ENCODE measurements around the gene EPHA3. TPM values are rescaled to one million over a fixed set of nuclear protein-coding genes. Genes with fewer than 3 reads are reported as not detected.

EPHA3 gene
- total and polyA plus RNA-seq, 10 of the 15 experiments (the other 5 are each of a cell fraction or from before 2014, with no cell fraction given): 0.03 to 39.0 (median 0.07) TPM; not detected in 4

DNA sequence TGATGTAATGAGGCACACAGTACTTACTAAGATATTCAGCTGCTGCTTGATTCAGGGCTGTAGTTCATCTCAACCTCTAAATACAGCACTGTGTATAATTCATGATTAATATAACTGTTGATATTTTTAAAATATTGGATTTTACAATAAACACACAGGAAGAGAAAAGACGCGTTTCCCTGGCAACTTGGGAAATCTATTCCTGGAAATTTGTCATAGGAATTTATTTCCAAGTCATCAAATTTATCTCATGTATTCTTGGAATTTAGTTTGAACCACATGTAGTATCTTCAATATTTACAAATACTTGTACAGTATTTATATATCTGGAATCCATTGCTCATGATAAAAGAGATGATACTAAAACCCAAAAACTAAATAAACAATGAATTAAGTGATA lies 30.6 kb downstream of the EPHA3 start:
- CTCF ChIA-PET: no interaction called here
- H2AFZ ChIP-seq (ENCODE audit: control insufficient read depth, low read depth, low read length): no peak overlapping the region
- POLR2A ChIA-PET: no interaction called here
- H3K27me3 ChIP-seq (replicated peaks in 1 of 2; ENCODE audit: control insufficient read depth in 2 of 2, insufficient read depth in 2 of 2, low read length in 1 of 2): no peaks in the 10 kb centered on the region
- no peaks in the 10 kb centered on the region for H3K4me1 ChIP-seq (ENCODE audit: control insufficient read depth, insufficient read depth, low read length)
- RAD21 ChIA-PET (ENCODE audit: unreplicated experiment): no interaction called here
- H4K20me1 ChIP-seq (ENCODE audit: control insufficient read depth, insufficient read depth): no peaks in the 10 kb centered on the region
- TF ChIP-seq CHD2 (IDR thresholded peaks at IDR 0.05; ENCODE audit: borderline replicate concordance, low read depth, low read length): no peak
- FAIRE-seq (no peak), ATAC-seq (no peak), DNase-seq (ENCODE audit: low read depth, low spot score) (no peak)
- BruUV-seq (replicated peaks): no TSS peak
- in situ Hi-C loops (cut with MboI) (no loop called here), intact Hi-C loops (cut with micrococcal nuclease; ENCODE audit: unreplicated experiment) (no loop called here)
- no peaks in the 10 kb centered on the region for H3K79me2 ChIP-seq (ENCODE audit: control insufficient read depth, insufficient read depth, low read length)
- no peak overlapping the region for H3K27ac ChIP-seq (ENCODE audit: control insufficient read depth, insufficient read depth)
- SMC1A ChIA-PET (ENCODE audit: uncharacterized antibody, unreplicated experiment): no interaction called here
- H3K36me3 ChIP-seq (ENCODE audit: control insufficient read depth in 2 of 2, insufficient read depth in 2 of 2, low read length in 1 of 2): no peaks in the 10 kb centered on the region
- 17% methylated on average over 2 of the region's 2 CpGs for WGBS (ENCODE audit: insufficient coverage, insufficient replicate concordance, low lambda C conversion rate, missing lambda C conversion rate)
- H3K4me2 ChIP-seq (ENCODE audit: control insufficient read depth, insufficient read depth): no peak overlapping the region
- H3K9ac ChIP-seq (ENCODE audit: control insufficient read depth, insufficient read depth, low read length): no peak overlapping the region
- no peaks in the 10 kb centered on the region for H3K9me3 ChIP-seq (replicated peaks; ENCODE audit: control insufficient read depth, insufficient read depth, low read length)
- no peak overlapping the region for H3K4me3 ChIP-seq

DNA sequence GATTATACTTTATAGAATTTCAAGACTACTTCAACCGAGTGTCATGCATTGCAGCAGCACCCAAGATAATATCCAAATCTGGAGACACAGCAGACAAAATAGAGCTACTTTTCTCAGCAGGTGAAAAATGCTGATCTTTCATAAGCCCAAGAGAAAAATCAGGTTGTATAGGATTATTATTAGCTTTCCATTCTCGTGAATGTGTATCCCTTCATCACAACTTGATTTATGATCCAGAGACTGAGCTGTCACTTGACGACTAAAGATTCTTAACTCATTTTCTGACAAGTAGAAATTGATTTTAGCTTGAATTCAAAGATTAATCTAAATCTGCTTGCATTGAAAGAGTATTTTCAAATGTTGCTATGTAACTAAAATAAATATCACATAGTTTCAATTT lies 32.4 kb downstream of the EPHA3 start:
- no peaks in the 10 kb centered on the region for H3K9me3 ChIP-seq (replicated peaks; ENCODE audit: control insufficient read depth, insufficient read depth, low read length)
- no TSS peak for BruUV-seq (replicated peaks)
- ChIA-PET CTCF (interaction anchor here (1.1 kb wide), 1 partner anchor 11 kb away, joined by 3 read pairs; no protein-coding TSS in a partner anchor), SMC1A (ENCODE audit: uncharacterized antibody, unreplicated experiment) (interaction anchor here (1.1 kb wide), 1 partner anchor 225 kb away, joined by 4 read pairs; no protein-coding TSS in a partner anchor), POLR2A (no interaction called here), RAD21 (ENCODE audit: unreplicated experiment) (no interaction called here)
- no peak overlapping the region for H2AFZ ChIP-seq (ENCODE audit: control insufficient read depth, low read depth, low read length)
- H3K4me3 ChIP-seq: no peak overlapping the region
- no peaks in the 10 kb centered on the region for H3K27me3 ChIP-seq (replicated peaks in 1 of 2; ENCODE audit: control insufficient read depth in 2 of 2, insufficient read depth in 2 of 2, low read length in 1 of 2)
- 13% methylated on average over 3 of the region's 3 CpGs for WGBS (ENCODE audit: insufficient coverage, insufficient replicate concordance, low lambda C conversion rate, missing lambda C conversion rate)
- no peaks in the 10 kb centered on the region for H3K4me1 ChIP-seq (ENCODE audit: control insufficient read depth, insufficient read depth, low read length)
- in situ Hi-C loops (cut with MboI) (no loop called here), intact Hi-C loops (cut with micrococcal nuclease; ENCODE audit: unreplicated experiment) (no loop called here)
- FAIRE-seq (no peak), DNase-seq (ENCODE audit: low read depth, low spot score) (no peak), ATAC-seq (no peak)
- no peaks in the 10 kb centered on the region for H4K20me1 ChIP-seq (ENCODE audit: control insufficient read depth, insufficient read depth)
- H3K27ac ChIP-seq (ENCODE audit: control insufficient read depth, insufficient read depth): no peak overlapping the region
- no peak overlapping the region for H3K9ac ChIP-seq (ENCODE audit: control insufficient read depth, insufficient read depth, low read length)
- H3K79me2 ChIP-seq (ENCODE audit: control insufficient read depth, insufficient read depth, low read length): no peaks in the 10 kb centered on the region
- no peaks in the 10 kb centered on the region for H3K36me3 ChIP-seq (ENCODE audit: control insufficient read depth in 2 of 2, insufficient read depth in 2 of 2, low read length in 1 of 2)
- H3K4me2 ChIP-seq (ENCODE audit: control insufficient read depth, insufficient read depth): no peak overlapping the region
- TF ChIP-seq KLF5 (IDR thresholded peaks at IDR 0.05; ENCODE audit: partially characterized antibody): no peak
- TF ChIP-seq, protein P1, sequence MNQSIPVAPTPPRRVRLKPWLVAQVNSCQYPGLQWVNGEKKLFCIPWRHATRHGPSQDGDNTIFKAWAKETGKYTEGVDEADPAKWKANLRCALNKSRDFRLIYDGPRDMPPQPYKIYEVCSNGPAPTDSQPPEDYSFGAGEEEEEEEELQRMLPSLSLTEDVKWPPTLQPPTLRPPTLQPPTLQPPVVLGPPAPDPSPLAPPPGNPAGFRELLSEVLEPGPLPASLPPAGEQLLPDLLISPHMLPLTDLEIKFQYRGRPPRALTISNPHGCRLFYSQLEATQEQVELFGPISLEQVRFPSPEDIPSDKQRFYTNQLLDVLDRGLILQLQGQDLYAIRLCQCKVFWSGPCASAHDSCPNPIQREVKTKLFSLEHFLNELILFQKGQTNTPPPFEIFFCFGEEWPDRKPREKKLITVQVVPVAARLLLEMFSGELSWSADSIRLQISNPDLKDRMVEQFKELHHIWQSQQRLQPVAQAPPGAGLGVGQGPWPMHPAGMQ (IDR thresholded peaks at IDR 0.05; ENCODE audit: borderline replicate concordance): no peak
- TF ChIP-seq POU2F2 (IDR thresholded peaks at IDR 0.05; ENCODE audit: borderline replicate concordance, low read depth, low read length): no peak
- no peak for TF ChIP-seq EZH2 (IDR thresholded peaks at IDR 0.05; ENCODE audit: borderline replicate concordance, control insufficient read depth, low read depth, low read length)
- TF ChIP-seq HDGF (IDR thresholded peaks at IDR 0.05): no peak
- TF ChIP-seq NR2C1 (IDR thresholded peaks at IDR 0.05): no peak
- no peak for TF ChIP-seq RCOR1 (conservative IDR thresholded peaks at IDR 0.05; ENCODE audit: low read depth, low read length)
- TF ChIP-seq, protein P2, sequence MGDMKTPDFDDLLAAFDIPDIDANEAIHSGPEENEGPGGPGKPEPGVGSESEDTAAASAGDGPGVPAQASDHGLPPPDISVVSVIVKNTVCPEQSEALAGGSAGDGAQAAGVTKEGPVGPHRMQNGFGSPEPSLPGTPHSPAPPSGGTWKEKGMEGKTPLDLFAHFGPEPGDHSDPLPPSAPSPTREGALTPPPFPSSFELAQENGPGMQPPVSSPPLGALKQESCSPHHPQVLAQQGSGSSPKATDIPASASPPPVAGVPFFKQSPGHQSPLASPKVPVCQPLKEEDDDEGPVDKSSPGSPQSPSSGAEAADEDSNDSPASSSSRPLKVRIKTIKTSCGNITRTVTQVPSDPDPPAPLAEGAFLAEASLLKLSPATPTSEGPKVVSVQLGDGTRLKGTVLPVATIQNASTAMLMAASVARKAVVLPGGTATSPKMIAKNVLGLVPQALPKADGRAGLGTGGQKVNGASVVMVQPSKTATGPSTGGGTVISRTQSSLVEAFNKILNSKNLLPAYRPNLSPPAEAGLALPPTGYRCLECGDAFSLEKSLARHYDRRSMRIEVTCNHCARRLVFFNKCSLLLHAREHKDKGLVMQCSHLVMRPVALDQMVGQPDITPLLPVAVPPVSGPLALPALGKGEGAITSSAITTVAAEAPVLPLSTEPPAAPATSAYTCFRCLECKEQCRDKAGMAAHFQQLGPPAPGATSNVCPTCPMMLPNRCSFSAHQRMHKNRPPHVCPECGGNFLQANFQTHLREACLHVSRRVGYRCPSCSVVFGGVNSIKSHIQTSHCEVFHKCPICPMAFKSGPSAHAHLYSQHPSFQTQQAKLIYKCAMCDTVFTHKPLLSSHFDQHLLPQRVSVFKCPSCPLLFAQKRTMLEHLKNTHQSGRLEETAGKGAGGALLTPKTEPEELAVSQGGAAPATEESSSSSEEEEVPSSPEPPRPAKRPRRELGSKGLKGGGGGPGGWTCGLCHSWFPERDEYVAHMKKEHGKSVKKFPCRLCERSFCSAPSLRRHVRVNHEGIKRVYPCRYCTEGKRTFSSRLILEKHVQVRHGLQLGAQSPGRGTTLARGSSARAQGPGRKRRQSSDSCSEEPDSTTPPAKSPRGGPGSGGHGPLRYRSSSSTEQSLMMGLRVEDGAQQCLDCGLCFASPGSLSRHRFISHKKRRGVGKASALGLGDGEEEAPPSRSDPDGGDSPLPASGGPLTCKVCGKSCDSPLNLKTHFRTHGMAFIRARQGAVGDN (IDR thresholded peaks at IDR 0.05): no peak
- TF ChIP-seq MTA3 (IDR thresholded peaks at IDR 0.05; ENCODE audit: borderline replicate concordance, low read length): no peak
- TF ChIP-seq NFYA (IDR thresholded peaks at IDR 0.05; ENCODE audit: borderline replicate concordance, low read depth, low read length): no peak
- TF ChIP-seq EED (IDR thresholded peaks at IDR 0.05; ENCODE audit: low read depth): no peak
- no peak for TF ChIP-seq ATF7 (IDR thresholded peaks at IDR 0.05; ENCODE audit: low read depth)
- TF ChIP-seq ZZZ3 (IDR thresholded peaks at IDR 0.05; ENCODE audit: control insufficient read depth, insufficient read length, low read depth): no peak
- no peak for TF ChIP-seq GATAD2B (conservative IDR thresholded peaks at IDR 0.05; ENCODE audit: low read depth)

Data from GM12878 (cell line).